Neural cell (in vitro differentiated cells): Measurements from ENCODE around the gene TRPV5. TPM values are rescaled to one million over a fixed set of nuclear protein-coding genes. Genes with fewer than 3 reads are reported as not detected.

ENCODE experiments used
- H2AFZ ChIP-seq: fragments of 200-600, 300-800 bp; sonication (generic), shearing (Covaris generic); 2 replicates; pipeline ENCODE4 v1.6.0; 2014; ENCODE audit warnings: low read depth, mild to moderate bottlenecking, antibody characterized with exemption, low read length, moderate library complexity
- H3F3A ChIP-seq: fragments of 200-600 bp; shearing (Covaris generic); 2 replicates; pipeline ENCODE4 v1.6.1; 2016; ENCODE audit warnings: mild to moderate bottlenecking, moderate library complexity, mixed read lengths, antibody characterized with exemption, low read length; ENCODE audit not compliant: insufficient read depth, poor library complexity, severe bottlenecking
- H3K27ac ChIP-seq: fragments of 200-600, 300-800 bp; sonication (generic), shearing (Covaris generic); 2 replicates; pipeline ENCODE4 v1.5.1; 2014; ENCODE audit warnings: mild to moderate bottlenecking, low read length, moderate library complexity
- H3K27me3 ChIP-seq: fragments of 300-800, 200-600 bp; sonication (generic), shearing (Covaris generic); 2 replicates; pipeline ENCODE4 v1.6.0; 2014; ENCODE audit warnings: mild to moderate bottlenecking, low read depth, low read length, moderate library complexity; ENCODE audit not compliant: insufficient read depth
- H3K36me3 ChIP-seq: fragments of 300-800, 200-600 bp; sonication (generic), shearing (Covaris generic); 2 replicates; pipeline ENCODE4 v1.5.1; 2014; ENCODE audit warnings: mild to moderate bottlenecking, antibody characterized with exemption, low read length, moderate library complexity; ENCODE audit not compliant: insufficient read depth
- H3K4me2 ChIP-seq: fragments of 300-800, 200-600 bp; sonication (generic), shearing (Covaris generic); 2 replicates; pipeline ENCODE4 v1.6.0; 2014; ENCODE audit warnings: mild to moderate bottlenecking, low read length
- H3K4me3 ChIP-seq: fragments of 300-800, 200-600 bp; sonication (generic), shearing (Covaris generic); 2 replicates; pipeline ENCODE4 v1.5.1; 2014; ENCODE audit warnings: mild to moderate bottlenecking, low read length, moderate library complexity
- H3K79me2 ChIP-seq: fragments of 200-600 bp; shearing (Covaris generic); replicated peaks from 2 replicates; pipeline ENCODE4 v1.6.0; 2014; ENCODE audit warnings: mild to moderate bottlenecking, low read length, moderate library complexity; ENCODE audit not compliant: insufficient read depth
- H3K9ac ChIP-seq: fragments of 300-800, 200-600 bp; sonication (generic), shearing (Covaris generic); 2 replicates; pipeline ENCODE4 v1.6.1; 2016; ENCODE audit warnings: mild to moderate bottlenecking, low read length, mixed read lengths
- H3K9me2 ChIP-seq: fragments of 200-600 bp; shearing (Covaris generic); 2 replicates; pipeline ENCODE4 v1.6.1; 2016; ENCODE audit warnings: mild to moderate bottlenecking, low read length, mixed read lengths; ENCODE audit not compliant: insufficient read depth
- H3K9me3 ChIP-seq: fragments of 200-600, 300-800 bp; sonication (generic), shearing (Covaris generic); 2 replicates; pipeline ENCODE4 v1.6.1; 2016; ENCODE audit warnings: mild to moderate bottlenecking, mixed run types, low read length, moderate library complexity, mixed read lengths
- H4K20me1 ChIP-seq: fragments of 200-600 bp; shearing (Covaris generic); 2 replicates; pipeline ENCODE4 v1.6.1; 2016; ENCODE audit warnings: mild to moderate bottlenecking, mixed run types; ENCODE audit not compliant: insufficient read depth
- EP300 ChIP-seq: fragments of 450-650 bp; conservative IDR thresholded peaks from 2 replicates; pipeline ENCODE4 v1.6.1; 2014; ENCODE audit warnings: antibody characterized with exemption, mild to moderate bottlenecking, moderate library complexity; ENCODE audit not compliant: poor library complexity, severe bottlenecking
- EZH2 ChIP-seq: fragments of 200-600, 300-800 bp; shearing (Covaris generic), sonication (generic); IDR thresholded peaks from 2 replicates; pipeline ENCODE4 v1.6.1; 2014; ENCODE audit warnings: antibody characterized with exemption, low read length, borderline replicate concordance, mild to moderate bottlenecking; ENCODE audit not compliant: insufficient read depth, poor library complexity, severe bottlenecking
- MXI1 ChIP-seq: fragments of 450-650 bp; conservative IDR thresholded peaks from 2 replicates; pipeline ENCODE4 v1.6.1; 2014; ENCODE audit warnings: antibody characterized with exemption, mild to moderate bottlenecking; ENCODE audit not compliant: poor library complexity, severe bottlenecking
- POLR2AphosphoS5 ChIP-seq: IDR thresholded peaks from 2 replicates; pipeline ENCODE4 v1.6.1; 2012
- RAD21 ChIP-seq: fragments of 450-650 bp; conservative IDR thresholded peaks from 2 replicates; pipeline ENCODE4 v1.6.1; 2014; ENCODE audit warnings: antibody characterized with exemption, mild to moderate bottlenecking, moderate library complexity
- SMC3 ChIP-seq: fragments of 450-650 bp; conservative IDR thresholded peaks from 2 replicates; pipeline ENCODE4 v1.6.1; 2014; ENCODE audit warnings: antibody characterized with exemption, mild to moderate bottlenecking, moderate library complexity; ENCODE audit not compliant: poor library complexity
- TAF1 ChIP-seq: IDR thresholded peaks from 2 replicates; pipeline ENCODE4 v1.6.1; 2012; ENCODE audit warnings: low read depth
- polyA plus RNA-seq: library from polyadenylated mRNA; depleted of rRNA; stranded (reverse); fragments of >200 nt; gene quantifications from 2 replicates; pipeline ENCODE4 v1.2.3, GENCODE V29; 2014
- TF ChIP-seq, protein P1 (sequence below): fragments of 450-650 bp; IDR thresholded peaks from 2 replicates; pipeline ENCODE4 v1.5.1; 2014; ENCODE audit warnings: antibody characterized with exemption, mild to moderate bottlenecking, moderate library complexity; ENCODE audit not compliant: poor library complexity, severe bottlenecking
- TF ChIP-seq, protein P2 (sequence below): IDR thresholded peaks from 2 replicates; pipeline ENCODE4 v1.6.1; 2012; ENCODE audit warnings: borderline replicate concordance

TRPV5 gene
- polyA plus RNA-seq, 1 donor from 2014 or later, result not detected

DNA sequence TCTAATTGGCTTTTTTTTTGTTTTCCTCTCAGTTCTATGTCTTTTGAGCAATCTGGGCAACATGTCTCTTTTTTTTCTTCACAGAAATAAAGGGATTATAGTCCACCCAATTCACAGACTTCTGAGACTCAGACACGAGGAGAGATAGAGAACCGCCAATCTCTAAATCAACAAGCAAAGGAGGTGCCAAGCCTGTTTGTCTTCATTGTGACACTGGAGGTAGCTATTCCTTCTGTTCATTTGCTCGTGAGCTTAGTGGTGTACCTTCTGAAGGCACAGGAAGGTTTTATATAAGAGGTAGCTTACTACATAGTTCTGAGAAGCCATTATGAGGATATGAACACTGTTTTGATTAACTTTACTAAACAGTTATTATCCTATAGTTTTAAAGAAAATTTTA is 72.6 kb downstream of the TRPV5 start:
- no peak overlapping the region for H3K27ac ChIP-seq
- TF ChIP-seq RAD21, result no peak
- TF ChIP-seq EZH2, result no peak
- no peak for TF ChIP-seq TAF1
- TF ChIP-seq EP300, result no peak
- no peak for TF ChIP-seq SMC3
- TF ChIP-seq POLR2AphosphoS5, result no peak
- no peak for TF ChIP-seq MXI1

DNA sequence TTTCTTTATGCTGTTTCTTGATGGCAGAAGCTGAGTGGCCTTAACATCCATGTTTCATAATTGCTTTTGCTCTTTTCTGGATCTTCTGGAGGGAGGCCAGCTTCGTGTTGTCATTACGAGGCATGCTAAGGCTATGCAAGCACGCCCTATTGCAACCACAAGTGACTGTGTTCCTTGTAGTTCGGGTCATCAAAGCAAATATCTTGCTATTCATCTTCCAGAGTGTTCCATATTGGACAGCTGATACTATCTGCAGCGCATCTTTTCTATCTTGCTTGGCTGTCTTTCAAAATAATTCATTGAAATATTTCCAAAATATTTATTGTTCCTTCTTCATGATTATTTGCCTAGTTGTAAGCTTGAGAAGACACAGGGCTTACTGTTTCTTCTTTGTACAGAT is 73.7 kb downstream of the TRPV5 start:
- Histone ChIP-seq H3K27me3 (no peaks in the 10 kb centered on the region), H3K9me3 (no peaks in the 10 kb centered on the region), H3K9ac (no peak overlapping the region), H3K36me3 (no peaks in the 10 kb centered on the region), H3K9me2 (no peaks in the 10 kb centered on the region), H4K20me1 (no peaks in the 10 kb centered on the region), H3K79me2 (no peaks in the 10 kb centered on the region), H2AFZ (no peak overlapping the region), H3F3A (no peaks in the 10 kb centered on the region), H3K4me3 (no peak overlapping the region), H3K27ac (no peak overlapping the region), H3K4me2 (no peak overlapping the region)
- TF ChIP-seq POLR2AphosphoS5 (no peak), SMC3 (no peak), EP300 (no peak), TAF1 (no peak), MXI1 (no peak), EZH2 (no peak), RAD21 (no peak)
- TF ChIP-seq, protein P1, sequence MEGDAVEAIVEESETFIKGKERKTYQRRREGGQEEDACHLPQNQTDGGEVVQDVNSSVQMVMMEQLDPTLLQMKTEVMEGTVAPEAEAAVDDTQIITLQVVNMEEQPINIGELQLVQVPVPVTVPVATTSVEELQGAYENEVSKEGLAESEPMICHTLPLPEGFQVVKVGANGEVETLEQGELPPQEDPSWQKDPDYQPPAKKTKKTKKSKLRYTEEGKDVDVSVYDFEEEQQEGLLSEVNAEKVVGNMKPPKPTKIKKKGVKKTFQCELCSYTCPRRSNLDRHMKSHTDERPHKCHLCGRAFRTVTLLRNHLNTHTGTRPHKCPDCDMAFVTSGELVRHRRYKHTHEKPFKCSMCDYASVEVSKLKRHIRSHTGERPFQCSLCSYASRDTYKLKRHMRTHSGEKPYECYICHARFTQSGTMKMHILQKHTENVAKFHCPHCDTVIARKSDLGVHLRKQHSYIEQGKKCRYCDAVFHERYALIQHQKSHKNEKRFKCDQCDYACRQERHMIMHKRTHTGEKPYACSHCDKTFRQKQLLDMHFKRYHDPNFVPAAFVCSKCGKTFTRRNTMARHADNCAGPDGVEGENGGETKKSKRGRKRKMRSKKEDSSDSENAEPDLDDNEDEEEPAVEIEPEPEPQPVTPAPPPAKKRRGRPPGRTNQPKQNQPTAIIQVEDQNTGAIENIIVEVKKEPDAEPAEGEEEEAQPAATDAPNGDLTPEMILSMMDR, result no peak
- TF ChIP-seq, protein P2, sequence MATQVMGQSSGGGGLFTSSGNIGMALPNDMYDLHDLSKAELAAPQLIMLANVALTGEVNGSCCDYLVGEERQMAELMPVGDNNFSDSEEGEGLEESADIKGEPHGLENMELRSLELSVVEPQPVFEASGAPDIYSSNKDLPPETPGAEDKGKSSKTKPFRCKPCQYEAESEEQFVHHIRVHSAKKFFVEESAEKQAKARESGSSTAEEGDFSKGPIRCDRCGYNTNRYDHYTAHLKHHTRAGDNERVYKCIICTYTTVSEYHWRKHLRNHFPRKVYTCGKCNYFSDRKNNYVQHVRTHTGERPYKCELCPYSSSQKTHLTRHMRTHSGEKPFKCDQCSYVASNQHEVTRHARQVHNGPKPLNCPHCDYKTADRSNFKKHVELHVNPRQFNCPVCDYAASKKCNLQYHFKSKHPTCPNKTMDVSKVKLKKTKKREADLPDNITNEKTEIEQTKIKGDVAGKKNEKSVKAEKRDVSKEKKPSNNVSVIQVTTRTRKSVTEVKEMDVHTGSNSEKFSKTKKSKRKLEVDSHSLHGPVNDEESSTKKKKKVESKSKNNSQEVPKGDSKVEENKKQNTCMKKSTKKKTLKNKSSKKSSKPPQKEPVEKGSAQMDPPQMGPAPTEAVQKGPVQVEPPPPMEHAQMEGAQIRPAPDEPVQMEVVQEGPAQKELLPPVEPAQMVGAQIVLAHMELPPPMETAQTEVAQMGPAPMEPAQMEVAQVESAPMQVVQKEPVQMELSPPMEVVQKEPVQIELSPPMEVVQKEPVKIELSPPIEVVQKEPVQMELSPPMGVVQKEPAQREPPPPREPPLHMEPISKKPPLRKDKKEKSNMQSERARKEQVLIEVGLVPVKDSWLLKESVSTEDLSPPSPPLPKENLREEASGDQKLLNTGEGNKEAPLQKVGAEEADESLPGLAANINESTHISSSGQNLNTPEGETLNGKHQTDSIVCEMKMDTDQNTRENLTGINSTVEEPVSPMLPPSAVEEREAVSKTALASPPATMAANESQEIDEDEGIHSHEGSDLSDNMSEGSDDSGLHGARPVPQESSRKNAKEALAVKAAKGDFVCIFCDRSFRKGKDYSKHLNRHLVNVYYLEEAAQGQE, result no peak

More for the DNA sequence above, 72.6 kb downstream of the TRPV5 start:
- no peak overlapping the region for H3K4me2 ChIP-seq
- H3F3A ChIP-seq, result no peaks in the 10 kb centered on the region
- no peaks in the 10 kb centered on the region for H3K79me2 ChIP-seq
- H3K9me2 ChIP-seq, result no peaks in the 10 kb centered on the region
- H2AFZ ChIP-seq, result no peak overlapping the region
- no peak overlapping the region for H3K4me3 ChIP-seq
- no peaks in the 10 kb centered on the region for H3K36me3 ChIP-seq
- H4K20me1 ChIP-seq, result no peaks in the 10 kb centered on the region
- no peaks in the 10 kb centered on the region for H3K9me3 ChIP-seq
- no peak overlapping the region for H3K9ac ChIP-seq
- H3K27me3 ChIP-seq, result no peaks in the 10 kb centered on the region

DNA sequence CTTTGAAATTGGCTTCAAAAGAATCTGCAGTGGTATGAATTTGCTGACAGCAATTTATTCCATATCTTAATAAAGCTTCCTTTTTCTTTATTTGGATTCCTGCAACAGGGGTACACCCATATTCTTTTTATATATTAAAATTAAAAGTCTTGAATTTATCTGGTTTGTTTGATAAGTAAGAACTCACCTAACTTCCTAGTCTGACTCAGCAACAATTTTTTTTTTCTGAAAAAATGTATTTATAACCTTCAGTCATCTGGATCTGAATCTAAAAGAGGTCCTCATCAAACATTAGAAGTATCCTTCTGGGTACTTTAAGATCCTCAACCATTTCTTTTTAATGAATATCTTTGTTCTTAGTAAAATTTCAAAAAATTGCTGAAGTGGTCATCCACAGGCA is 74.1 kb downstream of the TRPV5 start:
- Histone ChIP-seq H3K27me3 (no peaks in the 10 kb centered on the region), H4K20me1 (no peaks in the 10 kb centered on the region), H3K4me3 (no peak overlapping the region), H3K27ac (no peak overlapping the region), H3K9me3 (no peaks in the 10 kb centered on the region), H3K4me2 (no peak overlapping the region), H3K9me2 (no peaks in the 10 kb centered on the region), H2AFZ (no peak overlapping the region), H3K79me2 (no peaks in the 10 kb centered on the region), H3F3A (no peaks in the 10 kb centered on the region), H3K36me3 (no peaks in the 10 kb centered on the region), H3K9ac (no peak overlapping the region)
- TF ChIP-seq, protein P2, result no peak
- TF ChIP-seq MXI1 (no peak), POLR2AphosphoS5 (no peak), EZH2 (no peak), TAF1 (no peak)
